GM18873 (cell line): Measurements from ENCODE around the gene FAM53B.
"Not testable (repeated sequence)": the region's sequence is repeated elsewhere in the genome, so short reads cannot be mapped to it uniquely, and the experiment has no call there.

Experiments used
- ATAC-seq: cut with Tn5 transposase; IDR thresholded peaks from one replicate; pipeline ENCODE4 v1.9.1; 2021; ENCODE audit warnings: mild to moderate bottlenecking, moderate library complexity, moderate number of reproducible peaks; ENCODE audit not compliant: unreplicated experiment, low FRiP score

The FAM53B gene

DNA sequence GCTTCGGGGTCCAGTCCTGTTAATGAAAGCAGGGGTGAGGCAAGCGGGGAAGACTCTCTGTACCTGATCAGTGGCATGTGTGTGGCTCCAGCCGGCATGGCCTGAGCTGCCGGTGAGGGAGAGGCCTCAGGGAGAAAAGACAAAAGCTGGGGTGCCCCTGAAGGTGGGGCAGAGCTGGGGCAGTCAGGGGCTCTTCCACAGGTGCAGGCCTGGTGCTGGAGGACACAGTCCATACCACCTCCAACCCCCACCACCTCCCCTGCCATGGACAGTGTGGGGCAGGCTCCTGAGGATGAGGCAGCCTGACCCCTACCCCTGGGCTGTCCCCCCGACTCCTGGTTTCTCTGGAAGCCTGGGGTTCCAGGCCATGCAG, 153.1 kb downstream of the FAM53B start:
- no peak for ATAC-seq

DNA sequence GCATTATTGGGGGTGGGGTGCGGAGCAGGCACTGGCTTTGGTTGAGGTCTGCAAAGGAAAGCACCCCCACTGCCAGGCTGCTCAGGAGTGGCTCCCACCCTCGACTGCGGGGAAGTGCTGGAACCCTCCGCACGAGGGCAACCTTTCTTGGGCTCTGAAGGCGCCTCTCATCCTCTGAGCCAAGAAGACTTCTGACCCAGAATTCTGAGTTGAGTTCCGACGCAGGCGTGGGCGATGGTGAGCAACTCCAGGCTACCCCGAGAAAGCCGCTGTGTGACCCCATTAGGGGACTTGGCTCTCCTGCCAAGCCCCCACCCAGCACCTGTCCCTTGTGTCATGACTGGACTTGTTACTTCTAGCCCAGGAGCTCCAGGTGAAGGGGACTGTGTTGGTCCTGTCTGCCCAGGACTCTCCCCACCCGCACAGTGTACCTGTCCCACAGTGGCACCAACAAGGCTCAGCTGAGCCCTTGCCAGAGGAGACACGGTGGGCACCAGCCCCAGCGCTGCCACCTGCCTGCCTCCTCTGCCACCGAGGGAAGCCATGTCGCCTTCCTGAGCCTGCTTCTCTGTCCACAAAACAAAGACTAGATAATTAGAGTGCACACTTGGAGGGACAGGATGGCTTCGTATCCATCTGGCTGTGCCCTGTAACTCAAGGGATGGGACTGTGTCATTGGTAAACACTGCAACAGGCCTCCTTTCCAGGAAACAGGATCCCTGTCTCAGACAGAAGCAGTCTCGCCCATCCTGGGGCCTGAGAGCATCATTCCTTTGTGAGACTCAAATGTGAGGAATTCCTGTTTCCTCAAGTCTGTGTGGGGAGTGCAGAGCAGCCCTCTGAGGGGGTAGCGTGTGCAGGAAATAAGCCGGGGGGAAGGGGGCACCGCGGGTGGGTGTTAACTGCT, 153.7 kb downstream of the FAM53B start:
- no peak for ATAC-seq

DNA sequence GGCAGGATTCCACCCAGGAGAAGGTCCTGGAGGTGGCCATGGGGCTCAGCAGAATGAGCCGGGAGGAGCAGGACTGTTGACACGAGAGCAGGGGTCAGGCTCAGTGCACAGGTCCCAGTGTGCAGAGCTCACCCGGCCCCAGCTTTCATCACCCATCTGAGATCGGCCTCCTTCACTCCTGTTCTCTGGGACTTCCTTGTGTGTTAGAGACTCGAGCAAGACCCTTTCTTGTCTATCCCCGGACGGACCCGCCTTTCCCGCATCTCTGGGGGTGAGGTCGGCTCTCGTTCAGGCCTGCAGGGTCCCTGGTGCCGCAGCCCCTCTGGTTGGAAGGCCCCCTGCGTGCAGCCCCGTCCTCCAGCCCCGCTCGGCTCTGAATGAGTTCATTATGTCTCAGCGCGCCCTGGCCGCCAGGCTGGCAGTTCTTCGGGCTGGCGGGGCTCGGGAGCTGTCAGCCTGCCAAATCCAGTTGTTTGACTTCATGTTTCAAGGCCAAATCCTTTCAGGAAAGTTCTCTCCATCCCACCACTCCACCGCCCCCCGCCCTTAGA, 154.6 kb downstream of the FAM53B start:
- no peak for ATAC-seq

DNA sequence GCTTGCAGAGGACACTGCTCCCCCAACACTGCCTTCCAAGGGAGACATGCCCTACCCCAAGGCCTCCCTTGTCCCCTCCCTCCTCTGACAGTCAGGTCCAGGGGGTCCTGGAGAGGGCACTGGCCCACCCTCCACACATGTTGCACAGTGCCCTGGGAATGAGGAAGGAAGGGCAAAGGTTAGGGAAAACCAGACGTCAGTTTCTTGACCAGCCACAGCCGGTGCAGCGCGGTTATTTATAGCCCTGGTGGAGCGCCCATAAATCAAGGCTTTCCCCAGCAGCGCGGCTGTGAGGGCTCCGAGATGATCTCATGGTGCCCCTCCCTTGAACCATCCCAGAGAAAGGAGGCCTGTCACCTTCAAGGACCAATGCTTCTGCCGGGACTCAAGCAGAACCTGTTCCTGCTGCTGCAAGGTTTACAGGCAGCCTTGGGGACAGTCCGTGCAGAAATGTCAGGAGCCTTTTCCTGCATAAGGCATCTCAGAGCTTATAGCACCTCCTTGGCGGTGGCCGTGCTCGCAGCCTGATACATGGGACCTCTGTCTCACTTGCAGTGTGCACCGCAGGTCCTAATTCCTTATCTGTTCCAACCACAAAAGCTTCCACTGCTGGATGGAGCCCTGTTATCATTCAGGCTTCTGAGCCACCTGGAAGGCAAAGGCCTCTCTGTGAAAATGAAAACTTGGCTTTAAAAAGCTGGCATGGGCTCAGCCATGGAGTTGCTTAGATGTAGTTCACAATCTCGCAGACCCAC, 155.3 kb downstream of the FAM53B start:
- no peak for ATAC-seq

DNA sequence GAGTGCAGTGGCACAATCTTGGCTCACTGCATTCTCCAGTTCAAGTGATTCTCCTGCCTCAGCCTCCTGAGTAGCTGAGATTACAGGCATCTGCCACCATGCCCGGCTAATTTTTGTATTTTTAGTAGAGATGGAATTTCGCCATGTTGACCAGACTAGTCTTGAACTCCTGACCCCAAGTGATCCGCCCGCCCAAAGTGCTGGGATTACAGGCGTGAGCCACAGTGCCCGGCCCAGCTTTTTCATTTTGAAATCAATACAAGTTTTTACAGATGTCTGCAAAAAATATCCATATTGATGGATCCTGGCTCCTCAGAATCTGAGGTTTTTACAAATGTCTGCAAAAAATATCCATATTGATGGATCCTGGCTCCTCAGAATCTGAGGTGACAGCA, 155.8 kb downstream of the FAM53B start:
- ATAC-seq: not testable (repeated sequence)

DNA sequence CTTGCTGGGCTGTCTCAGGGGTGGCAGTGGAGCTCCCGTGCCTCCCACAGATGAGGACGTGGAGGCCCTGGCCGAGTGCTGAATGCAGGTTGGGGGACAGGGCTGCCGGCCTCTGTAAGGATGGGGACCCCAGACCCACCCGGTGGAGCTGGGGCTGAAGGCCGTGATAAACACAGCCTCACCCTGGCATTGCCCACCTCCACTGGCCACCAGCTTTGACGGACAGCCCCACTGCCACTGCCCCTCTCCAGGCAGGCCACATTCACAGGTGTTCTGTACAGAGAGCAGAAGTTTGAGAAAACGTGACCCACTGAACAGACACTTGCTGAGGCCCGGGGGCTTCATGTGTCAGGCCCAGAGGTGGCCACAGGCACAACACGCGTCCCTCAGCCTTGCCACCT, 156.4 kb downstream of the FAM53B start:
- no peak for ATAC-seq

DNA sequence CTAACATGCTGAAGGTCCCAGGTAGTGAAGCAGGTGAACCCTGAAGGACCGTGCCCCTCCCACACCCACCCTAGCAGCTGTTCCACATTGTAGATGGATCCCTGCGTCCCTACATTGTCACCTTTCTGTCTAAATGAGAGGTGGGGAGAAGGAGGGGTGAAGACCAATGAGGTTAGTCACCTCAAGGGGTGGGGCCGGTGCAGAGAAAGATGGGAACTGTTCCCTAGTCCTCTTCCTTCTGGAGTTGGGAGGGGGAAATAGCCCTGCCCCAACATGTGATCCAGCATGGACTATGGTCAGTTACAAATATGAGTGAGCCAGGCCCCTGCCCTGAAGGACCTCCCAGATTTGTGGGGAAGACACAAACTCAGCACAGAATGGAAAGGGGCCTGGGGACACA, 158.0 kb downstream of the FAM53B start:
- no peak for ATAC-seq

DNA sequence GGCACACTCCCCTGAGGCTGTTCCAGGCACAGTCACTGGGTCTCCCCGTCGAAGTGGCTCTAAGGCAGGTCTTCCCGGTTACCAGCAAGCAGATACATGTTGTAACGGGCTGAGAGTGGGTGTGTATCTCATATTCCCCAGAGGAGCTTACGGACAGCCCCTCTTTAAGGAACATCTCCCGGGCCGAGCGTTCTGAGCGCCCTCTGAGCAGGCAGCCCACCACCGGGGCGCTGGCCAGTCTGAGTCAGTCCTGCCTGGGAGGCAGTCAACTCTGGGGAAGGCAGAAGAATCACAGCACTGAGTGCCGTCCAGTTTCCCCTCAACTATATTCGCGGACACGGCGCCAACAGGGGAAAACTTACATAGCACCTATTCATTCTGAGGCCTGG, 165.2 kb downstream of the FAM53B start:
- ATAC-seq: no peak

DNA sequence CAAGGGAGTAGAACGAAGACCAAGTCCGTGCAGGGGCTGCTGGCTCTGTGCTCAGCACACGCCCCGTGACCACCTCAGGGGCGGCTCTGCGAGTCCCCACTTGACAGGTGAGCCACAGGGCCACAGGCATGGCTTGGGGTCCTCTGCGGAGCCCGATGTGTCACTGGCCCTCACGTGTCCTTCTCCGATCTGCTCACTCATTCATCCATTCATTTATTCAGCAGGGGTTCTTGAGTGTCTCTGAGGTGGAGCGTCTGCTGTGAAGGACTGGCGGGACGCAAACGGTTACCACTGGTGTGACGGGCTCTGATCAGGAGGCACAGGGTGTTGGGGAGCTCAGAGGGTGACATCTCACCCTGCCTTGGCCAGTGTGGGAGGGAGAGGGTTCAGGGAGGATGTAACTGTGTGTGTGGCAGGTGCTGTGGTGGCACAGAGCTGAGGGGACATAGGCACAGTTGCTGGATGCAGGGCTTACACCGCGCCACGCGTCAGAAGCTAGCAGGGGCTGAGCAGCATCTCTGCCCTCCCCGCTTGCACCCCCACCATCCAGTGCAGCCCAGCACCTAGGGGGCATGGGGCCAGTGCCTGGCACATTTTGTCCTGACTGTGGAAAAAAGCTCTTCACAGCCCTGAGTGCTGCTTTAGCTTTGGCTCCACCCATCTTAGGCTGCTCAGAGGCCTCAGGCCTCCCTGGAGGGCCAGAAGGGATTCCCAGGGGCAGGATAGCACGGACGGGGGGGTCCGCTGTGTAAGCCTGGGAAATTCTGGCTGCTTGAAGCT, 165.8 kb downstream of the FAM53B start:
- no peak for ATAC-seq

DNA sequence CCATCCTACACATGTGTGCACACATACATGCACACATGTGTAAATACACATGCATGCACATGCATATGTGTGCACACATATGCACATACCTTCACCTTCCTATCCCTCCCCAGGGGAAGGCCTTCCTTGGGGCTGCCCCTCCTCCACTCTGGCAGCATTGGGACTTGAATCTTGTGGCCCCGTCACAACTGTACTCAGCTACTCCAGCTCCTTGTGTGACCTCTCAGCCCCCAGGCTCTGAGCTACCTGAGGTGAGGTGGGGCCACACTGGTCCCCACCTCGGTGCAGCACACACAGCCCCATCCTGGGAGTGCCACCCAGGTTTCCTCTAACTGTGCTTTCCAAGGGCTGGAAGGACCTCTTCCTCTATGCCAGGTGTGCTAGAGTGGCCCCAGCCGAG, 166.5 kb downstream of the FAM53B start:
- no peak for ATAC-seq

DNA sequence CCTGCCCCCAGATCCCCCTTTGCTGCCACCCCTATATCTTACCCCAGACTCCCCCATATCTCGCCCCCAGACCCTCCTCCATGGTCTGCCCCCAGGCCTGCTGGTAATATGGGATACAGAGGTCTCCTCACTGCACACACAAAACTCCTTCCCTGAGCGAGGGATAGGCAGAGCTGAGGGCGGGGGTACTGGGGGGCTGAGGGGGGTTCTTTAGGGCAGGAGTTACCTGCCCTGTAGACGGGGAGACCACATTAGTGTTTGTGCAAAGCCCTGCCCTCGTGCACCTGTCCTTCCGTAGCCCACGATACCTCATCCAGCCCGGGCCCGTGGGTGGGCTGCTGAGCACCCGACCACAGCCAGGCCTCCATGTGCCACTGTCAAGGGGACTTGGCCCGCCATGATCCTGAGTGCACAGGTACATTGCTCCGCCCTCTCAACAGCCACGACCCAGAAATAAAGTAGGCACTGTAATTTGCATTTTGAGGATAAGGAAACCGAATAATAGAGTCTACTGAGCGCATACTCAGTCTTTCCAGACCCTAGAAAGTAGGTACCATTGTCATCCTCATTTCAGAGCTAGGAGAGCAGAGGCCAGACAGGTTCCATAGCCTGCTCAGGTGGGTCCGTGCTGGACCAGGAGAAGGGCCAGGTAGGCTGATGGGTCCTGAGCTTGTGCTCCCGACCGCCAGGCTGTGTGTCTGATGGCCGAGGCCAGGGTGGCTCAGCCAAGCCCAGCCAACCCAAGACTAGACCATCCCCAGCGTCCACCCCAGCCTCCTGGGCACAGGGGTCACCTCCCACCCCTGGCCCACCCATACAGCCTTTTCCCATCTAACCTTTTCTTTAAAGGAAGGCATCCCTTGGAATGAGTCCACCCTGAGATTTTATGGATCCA, 167.4 kb downstream of the FAM53B start:
- no peak for ATAC-seq

DNA sequence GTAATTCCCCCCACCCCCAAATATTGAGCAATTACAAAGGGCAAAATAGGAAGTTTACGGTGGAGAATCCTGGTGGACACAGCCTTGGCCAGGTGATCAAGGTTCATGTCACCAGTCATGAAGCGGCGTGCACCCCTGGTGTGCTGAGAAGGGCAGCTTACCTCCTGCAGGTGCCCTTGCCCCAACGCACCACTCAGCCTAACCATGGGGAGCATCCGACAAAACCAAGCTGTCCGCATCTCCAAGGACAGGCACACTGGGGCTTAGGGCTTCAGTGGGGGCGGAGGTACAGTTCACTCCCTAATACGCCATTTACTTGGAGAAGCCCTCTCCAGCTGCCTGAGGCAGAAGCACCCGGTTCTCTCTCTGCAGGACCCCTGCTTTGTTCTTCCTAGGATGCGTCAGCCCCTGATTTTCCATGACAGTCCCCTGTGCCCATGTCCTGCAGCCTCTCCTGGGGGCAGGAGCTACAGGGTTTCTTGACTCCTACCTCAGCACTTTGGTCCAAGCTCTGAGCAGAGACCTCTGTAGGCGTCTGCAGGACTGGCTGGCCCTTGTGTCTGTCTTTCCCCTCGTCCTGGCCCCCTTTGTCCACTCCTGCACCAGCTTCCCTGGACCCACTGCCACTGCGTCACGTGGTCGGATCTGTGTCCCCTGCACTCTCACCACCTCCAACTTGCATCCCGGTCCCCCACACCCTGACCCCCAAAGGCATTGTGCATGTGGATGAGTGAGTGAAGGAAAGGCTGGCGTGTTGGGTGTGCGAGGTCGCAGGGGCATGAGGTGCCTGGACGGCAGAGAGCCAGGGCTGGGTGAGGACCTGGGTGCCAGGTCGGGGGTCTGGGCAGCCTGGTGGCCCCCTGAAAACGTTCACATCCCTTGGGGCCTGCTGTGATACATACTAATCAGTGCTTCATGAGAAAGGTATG, 168.8 kb downstream of the FAM53B start:
- ATAC-seq: no peak

DNA sequence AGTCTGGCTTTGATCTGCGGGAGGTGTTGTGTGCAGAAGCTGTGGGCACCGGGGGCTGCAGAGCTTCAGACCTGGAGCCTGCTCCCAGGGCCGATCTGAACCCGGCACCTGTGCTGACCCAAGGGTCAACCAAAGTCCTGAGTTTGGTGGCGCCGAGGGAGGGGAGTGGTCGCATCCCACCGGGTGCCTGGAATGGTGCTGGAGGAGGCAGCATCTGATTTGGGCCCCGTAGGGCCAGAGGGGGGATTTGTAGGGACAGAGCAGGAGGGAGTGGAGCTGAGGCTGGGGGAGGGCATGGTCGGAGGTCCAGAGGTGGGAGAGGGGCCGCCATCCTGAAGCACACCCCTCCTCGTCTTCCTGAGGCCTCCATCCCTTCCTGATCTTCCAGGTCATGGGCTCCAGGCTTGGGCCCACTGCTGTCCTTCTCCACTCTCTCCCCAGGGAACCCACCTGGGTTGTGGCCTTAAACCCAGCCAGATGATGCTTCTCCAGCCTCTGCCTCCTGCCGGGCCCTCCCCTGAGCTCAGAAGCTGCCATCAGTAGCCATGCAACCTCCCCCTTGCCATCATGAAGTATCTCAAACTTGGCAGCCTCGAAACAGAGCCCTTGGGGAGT, 169.6 kb downstream of the FAM53B start:
- no peak for ATAC-seq

DNA sequence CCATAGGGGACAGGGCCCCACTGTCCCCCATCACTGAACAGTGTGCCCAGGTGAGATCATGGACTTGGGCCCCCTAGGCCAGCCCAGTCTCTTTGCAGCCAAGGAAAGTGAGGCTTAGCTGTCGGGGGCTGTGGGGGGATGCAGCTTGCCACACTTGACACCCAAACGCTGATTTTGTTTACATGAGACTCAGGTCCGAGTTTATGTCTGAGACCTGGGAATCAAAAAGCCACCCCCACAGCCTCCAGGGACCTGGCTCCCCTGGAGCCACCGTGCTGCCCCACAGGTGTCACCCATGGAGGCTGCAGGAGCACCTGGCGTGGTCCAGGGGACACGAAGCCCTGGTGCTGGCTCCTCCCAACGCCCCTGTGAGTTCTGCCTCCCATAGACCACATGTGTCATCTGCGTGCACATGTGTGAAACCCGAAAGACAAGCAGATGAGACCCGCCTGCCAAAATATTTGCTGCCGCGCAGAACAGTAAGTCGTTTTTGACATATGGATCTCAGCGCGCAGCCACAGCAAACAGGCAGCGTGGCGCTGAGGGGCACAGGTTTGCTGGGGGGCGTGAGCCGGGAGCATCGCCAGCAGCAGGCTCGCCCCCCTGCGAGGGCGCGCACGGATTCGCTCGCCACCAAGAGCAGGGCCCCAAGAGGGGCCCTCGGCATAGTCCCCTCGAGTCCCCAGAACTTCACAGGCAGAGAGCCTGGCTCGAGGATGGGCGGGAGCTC, 170.3 kb downstream of the FAM53B start:
- no peak for ATAC-seq

DNA sequence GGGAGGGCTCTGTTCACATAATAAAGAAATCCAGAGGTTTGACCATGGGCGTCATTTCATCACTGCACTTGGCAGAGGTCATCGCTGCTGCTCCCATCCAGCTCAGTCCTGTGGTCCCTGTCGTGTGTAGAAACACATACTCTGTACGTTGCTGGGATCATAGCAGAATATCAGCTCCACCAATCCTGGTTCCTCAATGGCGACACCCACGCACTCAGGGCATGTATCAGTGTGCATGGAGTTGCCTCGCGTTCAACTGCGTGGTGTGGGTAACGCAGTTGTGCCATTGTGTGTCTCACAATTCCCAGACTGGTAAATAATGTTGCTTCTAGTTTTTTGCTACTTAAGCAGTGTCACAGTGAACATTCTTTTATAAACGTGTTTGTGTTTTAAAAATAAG, 171.4 kb downstream of the FAM53B start:
- no peak for ATAC-seq

DNA sequence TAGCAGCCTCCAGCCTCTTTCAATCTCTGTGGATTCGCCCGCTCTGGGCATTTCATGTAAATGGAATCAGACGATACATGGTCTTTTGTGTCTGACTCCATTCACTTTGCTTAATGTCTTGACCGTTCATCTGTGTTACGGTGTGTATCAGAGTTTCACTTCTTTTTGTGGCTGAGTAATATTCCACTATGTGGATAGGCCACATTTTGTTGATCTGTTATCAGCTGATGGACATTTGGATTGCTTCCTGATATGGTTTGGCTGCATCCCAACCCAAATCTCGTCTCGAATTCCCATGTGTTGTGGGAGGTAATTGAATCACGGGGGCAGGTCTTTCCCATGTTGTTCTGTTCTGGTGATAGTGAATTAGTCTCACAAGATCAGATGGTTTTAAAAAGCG, 173.5 kb downstream of the FAM53B start:
- no peak for ATAC-seq

DNA sequence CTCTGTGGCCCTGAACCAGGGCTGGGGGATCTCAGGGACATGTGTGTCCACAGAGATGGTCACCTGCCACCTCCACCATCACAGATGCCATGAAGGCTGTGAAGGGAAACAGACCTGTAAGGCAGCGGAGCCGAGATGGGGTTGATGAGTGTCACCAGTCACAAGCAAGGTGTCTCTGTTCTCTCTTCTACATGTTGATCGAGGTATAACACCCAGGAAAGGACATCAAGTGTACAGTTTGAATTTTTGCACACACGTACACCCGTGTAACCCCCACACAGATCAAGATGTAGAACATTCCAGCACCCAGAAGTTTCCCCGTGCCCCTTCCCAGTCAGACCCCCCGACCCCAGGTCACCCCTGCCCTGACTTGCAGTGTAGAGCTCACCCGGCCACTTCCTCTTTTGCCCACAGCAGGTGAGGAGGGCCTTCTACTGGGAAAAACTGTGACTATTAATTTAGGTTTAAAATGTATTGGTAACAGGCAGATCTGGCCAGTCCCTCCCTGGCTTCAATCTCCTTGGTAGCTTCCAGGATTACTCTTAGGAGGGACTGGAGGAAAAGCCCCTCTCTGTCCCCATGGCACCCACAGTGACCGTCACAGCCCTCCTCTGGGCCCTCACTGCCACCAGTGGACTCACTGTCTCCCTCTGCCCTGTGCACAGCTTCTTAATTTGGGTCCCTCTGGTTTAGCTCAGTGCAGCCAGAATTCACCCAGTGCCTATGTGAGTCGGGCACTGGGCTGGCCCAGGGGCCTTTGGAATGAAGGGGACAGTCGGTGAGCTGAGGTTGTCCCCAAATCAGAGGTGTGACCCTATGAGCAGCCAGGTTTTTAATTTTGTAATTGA, 174.3 kb downstream of the FAM53B start:
- ATAC-seq: no peak
